Heart right ventricle (tissue), 16 donors: Measurements from ENCODE around the gene WDFY4. TPM values are rescaled to one million over a fixed set of nuclear protein-coding genes. Genes with fewer than 3 reads are reported as not detected.

ENCODE experiments used
- ATAC-seq, 8 donors: fragments of 200-7000 bp; cut with Tn5 transposase; one replicate each; pipeline ENCODE4 v1.9.1; 2020; ENCODE audit warnings: mild to moderate bottlenecking in 8 of 8, moderate library complexity in 8 of 8, moderate number of reproducible peaks in 1 of 8
- DNase-seq, 2 donors: peaks; one replicate each; pipeline ENCODE4 v3.0.0-alpha.2; 2020
- H3K27ac ChIP-seq, 10 donors: fragments of 200-600 bp; sonication (generic) in 2 of 10; one replicate each; pipeline versions ENCODE4 v1.5.0 to v1.8.0; 2020 to 2022; ENCODE audit warnings: mild to moderate bottlenecking in 3 of 10
- H3K27me3 ChIP-seq, 7 donors: fragments of 200-600 bp; one replicate each; pipeline ENCODE4 v1.8.0; 2021 to 2022; ENCODE audit warnings: mild to moderate bottlenecking in 2 of 7
- H3K36me3 ChIP-seq, 9 donors: fragments of 200-600 bp; sonication (generic) in 1 of 9; one replicate each; pipeline versions ENCODE4 v1.5.0 to v1.8.0; 2020 to 2022; ENCODE audit warnings: mild to moderate bottlenecking in 2 of 9
- H3K4me1 ChIP-seq, 9 donors: fragments of 200-600 bp; sonication (generic) in 1 of 9; one replicate each; pipeline versions ENCODE4 v1.5.0 to v1.8.0; 2020 to 2022; ENCODE audit warnings: mild to moderate bottlenecking in 4 of 9
- H3K4me3 ChIP-seq, 10 donors: fragments of 200-600 bp; sonication (generic) in 2 of 10; one replicate each; pipeline versions ENCODE4 v1.5.0 to v1.8.0; 2020 to 2022; ENCODE audit warnings: mild to moderate bottlenecking in 7 of 10, moderate library complexity in 2 of 10
- H3K9me3 ChIP-seq, 11 donors: fragments of 200-600 bp in 10 of 11; sonication (generic) in 2 of 11; one replicate each; pipeline versions ENCODE4 v1.5.0 to v1.8.0; 2013 to 2022; ENCODE audit warnings: mild to moderate bottlenecking in 2 of 11, control low read depth in 1 of 11, moderate library complexity in 1 of 11
- WGBS, 2 donors: extraction: QIAGEN DNeasy Blood & Tissue Kit; methylation state at CpG; one replicate each; pipeline ENCODE4 v1.1.7; 2013; ENCODE audit warnings: inconsistent platforms in 1 of 2; 5-methylcytosine and 5-hydroxymethylcytosine counted together
- intact Hi-C, 10 donors: fragments of 100-400 bp; cut with DNase I; formaldehyde crosslinking; loops; one replicate each; pipeline versions ENCODE4 v1.11.1 to v1.14.2; 2022
- polyA plus RNA-seq, 2 donors: library from polyadenylated mRNA; stranded (reverse); fragments of 200-250 nt; gene quantifications; one replicate each; pipeline ENCODE4 v1.2.3, GENCODE V29; 2013
- total RNA-seq, 10 donors: library from RNA; stranded (reverse); fragmentation: NEBNext Ultra II Directional in 3 of 10; extraction: Animal tissue kit (Norgen Biotek cat#: 25700) in 3 of 10; gene quantifications; one replicate each; pipeline versions ENCODE4 v1.2.1 to v1.2.4, GENCODE V29; 2021 to 2023
- TF ChIP-seq, protein P1 (sequence below), 9 donors: fragments of 200-600 bp; sonication (generic) in 2 of 9; IDR thresholded peaks; one replicate each; pipeline versions ENCODE4 v1.5.0 to v1.8.0; 2021 to 2022; ENCODE audit warnings: antibody characterized with exemption in 9 of 9, mild to moderate bottlenecking in 5 of 9, moderate library complexity in 1 of 9
- donor health status: Arrhythmogenic right ventricular cardiomyopathy.
- donor health status: ischemic (EF 13 %, LVEDD 7.1; RV severe dilation, severe dysfunction).
- donor health status: healthy with polysubstance abuse.
- donor health status: DM: no; HTN: yes; CAD: no.
- donor health status: DM: no; HTN: no; CAD: no.
- donor health status: ischemic (EF 25% LVEDD 6.9; RV normal size, moderate dysfunction).
- donor health status: ischemic (EF 25% LVEDD 5.7; RV mildly dilated, moderate dysfunction).
- donor health status: healthy.
- donor health status: DM: yes; HTN: yes; CAD: no.
- donor health status: Ischemic cardiomyopathy.
- donor health status: ischemic (EF 35%, LVEDD 5.7; RV mildly dilated, moderate dysfunction).
- donor health status: nonischemic (EF 11% LVEDD 7.7; RV severe dilation, severe dysfunction).
- donor health status: DM: yes; HTN: yes; CAD: no.
- donor health status: PGD.
- donor health status: ischemic (EF 29% LVEDD 5.4; RV normal size, mild dysfunction).
- donor health status: nonischemic (EF 23%, LVEDD 6.1; RV moderate dilation, normal function).

WDFY4 gene
- total and polyA plus RNA-seq, 12 donors: 0.59 to 7.4 (median 0.92) TPM

DNA sequence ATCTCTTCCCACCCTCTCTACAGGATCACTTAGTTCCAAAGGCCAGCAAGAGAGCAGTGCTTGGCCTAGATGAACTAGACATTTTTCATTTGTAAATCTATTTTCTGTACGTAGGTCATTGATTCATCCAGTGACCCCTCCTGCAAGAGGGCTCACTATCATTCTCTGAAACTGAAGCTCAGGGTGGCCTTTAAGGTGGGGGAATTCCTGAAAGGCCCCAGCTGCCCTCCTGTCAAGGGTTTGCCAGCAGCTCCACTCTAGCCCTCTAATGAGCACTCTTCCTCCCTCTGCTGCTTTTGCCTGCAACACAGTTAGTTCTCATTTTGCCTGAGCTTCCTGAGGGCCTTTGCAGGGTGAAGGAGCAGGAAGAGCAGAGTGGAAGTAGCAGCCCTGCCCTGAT, 213.8 kb downstream of the WDFY4 start:
- DNase-seq: no peak

DNA sequence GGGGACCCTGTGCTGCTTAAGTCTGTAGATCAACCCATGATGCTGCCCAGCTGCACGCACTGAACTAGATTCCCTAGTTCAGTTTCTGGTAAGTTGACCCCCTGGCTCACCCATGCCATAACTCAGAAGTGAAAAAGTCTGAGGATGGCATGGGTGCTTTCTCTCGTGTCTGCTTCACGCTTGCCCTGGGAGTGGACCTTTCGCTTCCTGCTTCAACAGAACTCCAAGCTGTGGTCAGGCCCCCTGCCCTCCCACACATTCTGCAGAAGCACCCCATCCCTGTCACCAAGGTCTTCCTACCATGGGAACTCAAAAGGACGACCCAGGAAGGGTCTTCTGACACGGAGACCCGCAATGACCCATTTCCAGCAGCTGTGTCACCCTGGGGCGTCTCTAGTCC, 215.1 kb downstream of the WDFY4 start:
- H3K36me3 ChIP-seq: peaks cover 0 to 3% (median 0%) of the 10 kb centered on the region in 9 donors
- peaks cover 0 to 19% (median 12%) of the 10 kb centered on the region in 9 donors for H3K4me1 ChIP-seq
- DNase-seq (no peak), ATAC-seq (no peak)
- H3K4me3 ChIP-seq: no peak overlapping the region
- H3K27ac ChIP-seq: peak overlapping the region in 6 of 10 donors; percentile 29 to 73 (median 62)
- 81 to 85% methylated on average over 8 of the region's 8 CpGs for WGBS, 2 donors
- intact Hi-C loops: loop anchor here in 1 of 10 donors (10.0 kb wide), 1 partner anchor 615 kb away; no protein-coding TSS in a partner anchor
- no peaks in the 10 kb centered on the region for H3K27me3 ChIP-seq
- TF ChIP-seq, protein P1, sequence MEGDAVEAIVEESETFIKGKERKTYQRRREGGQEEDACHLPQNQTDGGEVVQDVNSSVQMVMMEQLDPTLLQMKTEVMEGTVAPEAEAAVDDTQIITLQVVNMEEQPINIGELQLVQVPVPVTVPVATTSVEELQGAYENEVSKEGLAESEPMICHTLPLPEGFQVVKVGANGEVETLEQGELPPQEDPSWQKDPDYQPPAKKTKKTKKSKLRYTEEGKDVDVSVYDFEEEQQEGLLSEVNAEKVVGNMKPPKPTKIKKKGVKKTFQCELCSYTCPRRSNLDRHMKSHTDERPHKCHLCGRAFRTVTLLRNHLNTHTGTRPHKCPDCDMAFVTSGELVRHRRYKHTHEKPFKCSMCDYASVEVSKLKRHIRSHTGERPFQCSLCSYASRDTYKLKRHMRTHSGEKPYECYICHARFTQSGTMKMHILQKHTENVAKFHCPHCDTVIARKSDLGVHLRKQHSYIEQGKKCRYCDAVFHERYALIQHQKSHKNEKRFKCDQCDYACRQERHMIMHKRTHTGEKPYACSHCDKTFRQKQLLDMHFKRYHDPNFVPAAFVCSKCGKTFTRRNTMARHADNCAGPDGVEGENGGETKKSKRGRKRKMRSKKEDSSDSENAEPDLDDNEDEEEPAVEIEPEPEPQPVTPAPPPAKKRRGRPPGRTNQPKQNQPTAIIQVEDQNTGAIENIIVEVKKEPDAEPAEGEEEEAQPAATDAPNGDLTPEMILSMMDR (IDR thresholded peaks at IDR 0.05): no peak
- H3K9me3 ChIP-seq: peaks cover 0 to 5% (median 0%) of the 10 kb centered on the region in 11 donors

More for the DNA sequence above, 213.8 kb downstream of the WDFY4 start:
- Histone ChIP-seq H3K9me3 (peaks cover 0 to 5% (median 0%) of the 10 kb centered on the region in 11 donors), H3K4me3 (no peak overlapping the region), H3K36me3 (peaks cover 0 to 3% (median 0%) of the 10 kb centered on the region in 9 donors), H3K27me3 (no peaks in the 10 kb centered on the region), H3K27ac (no peak overlapping the region), H3K4me1 (peaks cover 0 to 22% (median 12%) of the 10 kb centered on the region in 9 donors)
- no peak for ATAC-seq
- 98 to 100% methylated on average over 1 of the region's 1 CpG for WGBS, 2 donors
- TF ChIP-seq, protein P1 (IDR thresholded peaks at IDR 0.05): no peak
- intact Hi-C loops: no loop called here

DNA sequence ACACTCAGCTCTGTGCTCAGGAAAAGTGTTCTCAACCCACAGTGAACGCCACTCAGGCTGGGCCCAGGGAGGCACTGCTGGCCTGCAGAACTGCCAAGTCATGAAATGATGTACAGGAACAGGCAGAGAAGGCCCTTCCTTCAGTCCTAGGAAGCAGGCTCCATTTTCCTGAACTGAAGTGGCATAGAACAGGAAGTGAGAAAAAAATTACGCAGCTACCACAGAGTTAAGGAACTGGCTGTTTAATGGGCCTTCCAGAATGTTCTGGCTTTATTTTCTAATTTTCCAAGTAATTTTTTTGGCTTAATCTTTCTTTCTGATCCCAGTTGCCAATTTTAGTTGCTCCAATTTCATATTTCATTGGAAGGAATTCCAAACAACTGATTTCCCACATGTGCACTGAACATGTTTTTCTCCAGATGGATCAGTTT, 215.7 kb downstream of the WDFY4 start:
- TF ChIP-seq, protein P1 (IDR thresholded peaks at IDR 0.05): no peak
- Histone ChIP-seq H3K36me3 (peaks cover 0 to 3% (median 0%) of the 10 kb centered on the region in 9 donors), H3K4me1 (peaks cover 0 to 19% (median 12%) of the 10 kb centered on the region in 9 donors), H3K9me3 (peaks cover 0 to 5% (median 0%) of the 10 kb centered on the region in 11 donors), H3K4me3 (no peak overlapping the region), H3K27me3 (no peaks in the 10 kb centered on the region), H3K27ac (peak overlapping the region in 8 of 10 donors; percentile 29 to 73 (median 52))
- DNase-seq: no peak
- ATAC-seq: peak in 7 of 8 donors; percentile 40 to 65 (median 53)
- WGBS, 2 donors: 54 to 75% methylated on average over 2 of the region's 2 CpGs
- intact Hi-C loops: loop anchor here in 1 of 10 donors (10.0 kb wide), 1 partner anchor 614 kb away; no protein-coding TSS in a partner anchor

DNA sequence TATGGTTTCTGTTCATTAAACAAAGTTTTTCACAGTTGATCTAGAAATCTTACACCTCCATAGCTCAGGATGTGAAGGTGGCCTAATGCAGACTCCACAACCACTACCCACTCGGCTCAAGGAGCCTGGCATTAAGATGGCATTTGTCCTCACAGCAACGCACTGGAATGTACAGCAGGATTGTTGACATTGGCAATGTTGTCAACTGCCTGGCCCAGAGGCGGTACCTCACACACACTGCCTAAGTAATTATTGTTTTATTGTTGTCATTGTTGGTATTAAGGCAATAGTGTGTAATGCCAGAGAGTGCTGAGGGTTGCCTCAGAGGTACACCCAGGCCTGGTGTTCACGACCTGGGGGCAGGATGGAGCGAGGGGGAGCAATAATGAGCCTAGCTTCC, 216.6 kb downstream of the WDFY4 start:
- H3K27ac ChIP-seq: peak overlapping the region in 4 of 10 donors; percentile 53 to 73 (median 72)

More for the DNA sequence above, 216.6 kb downstream of the WDFY4 start:
- Histone ChIP-seq H3K4me3 (no peak overlapping the region), H3K36me3 (peaks cover 0 to 3% (median 0%) of the 10 kb centered on the region in 9 donors), H3K4me1 (peaks cover 0 to 19% (median 8%) of the 10 kb centered on the region in 9 donors), H3K9me3 (peaks cover 0 to 5% (median 0%) of the 10 kb centered on the region in 11 donors), H3K27me3 (no peaks in the 10 kb centered on the region)
- ATAC-seq: no peak
- intact Hi-C loops: loop anchor here in 1 of 10 donors (10.0 kb wide), 1 partner anchor 613 kb away; no protein-coding TSS in a partner anchor
- WGBS, 2 donors: 68 to 73% methylated on average over 5 of the region's 5 CpGs
- DNase-seq: no peak
- TF ChIP-seq, protein P1 (IDR thresholded peaks at IDR 0.05): no peak
